Measurements from ENCODE around the gene RGL1.

RGL1 gene

DNA sequence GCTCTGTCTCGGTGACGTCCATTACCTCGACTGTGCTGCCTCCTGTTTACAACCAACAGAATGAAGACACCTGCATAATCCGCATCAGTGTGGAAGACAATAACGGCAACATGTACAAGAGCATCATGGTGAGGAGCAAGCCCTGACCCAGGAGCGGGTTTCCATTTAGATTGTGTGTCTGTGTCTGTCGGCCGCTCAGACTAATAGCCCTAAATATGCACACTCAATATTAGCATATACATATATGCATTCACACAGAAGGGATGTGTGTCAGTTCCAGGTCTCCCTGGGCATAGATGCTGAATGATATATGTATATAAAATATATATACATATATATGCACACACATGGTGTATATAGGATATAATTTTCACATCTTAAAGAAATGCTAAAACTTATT, 111.7 kb downstream of the RGL1 start:
- DNase-seq (ENCODE audit: low spot score), result no peak

DNA sequence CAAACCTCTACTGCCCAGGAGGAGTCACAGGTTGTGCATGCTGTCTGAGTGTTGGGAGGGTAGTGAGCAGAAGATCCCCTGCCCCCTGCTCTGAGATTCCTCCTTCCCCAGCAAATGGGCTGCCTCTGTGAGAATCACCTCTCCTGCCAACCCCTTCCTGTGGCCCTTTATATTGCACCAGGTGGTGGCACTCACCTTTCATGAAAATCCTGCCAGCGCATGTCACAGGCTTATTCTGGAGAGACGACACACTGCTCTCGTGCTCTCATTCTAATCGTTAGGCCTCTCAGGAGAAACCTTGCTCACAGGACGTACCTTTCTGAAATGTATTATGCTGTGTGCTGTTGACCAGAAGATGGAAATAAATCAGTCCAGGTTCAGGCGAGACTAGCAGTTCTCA, 113.7 kb downstream of the RGL1 start:
- DNase-seq (ENCODE audit: low spot score), result no peak

DNA sequence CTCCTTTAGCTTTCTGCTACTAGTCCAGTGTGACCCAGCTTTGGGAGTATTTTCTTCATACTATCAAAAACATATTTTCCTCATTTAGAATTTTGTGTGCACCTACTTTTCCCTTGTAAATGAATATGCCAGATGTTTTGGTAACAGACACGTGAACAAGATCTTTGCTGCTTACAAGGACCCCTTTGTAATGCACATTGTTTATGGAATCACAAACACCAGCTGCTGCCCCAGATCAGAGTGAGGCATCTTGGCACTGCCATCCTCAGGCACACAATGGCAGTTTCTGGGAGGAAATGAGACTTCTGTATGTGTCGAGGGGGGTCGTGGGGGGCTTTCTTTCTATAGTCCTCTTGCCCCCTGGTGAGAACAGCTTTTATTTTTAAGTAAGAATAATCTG, 115.7 kb downstream of the RGL1 start:
- no peak for DNase-seq (ENCODE audit: low spot score)

DNA sequence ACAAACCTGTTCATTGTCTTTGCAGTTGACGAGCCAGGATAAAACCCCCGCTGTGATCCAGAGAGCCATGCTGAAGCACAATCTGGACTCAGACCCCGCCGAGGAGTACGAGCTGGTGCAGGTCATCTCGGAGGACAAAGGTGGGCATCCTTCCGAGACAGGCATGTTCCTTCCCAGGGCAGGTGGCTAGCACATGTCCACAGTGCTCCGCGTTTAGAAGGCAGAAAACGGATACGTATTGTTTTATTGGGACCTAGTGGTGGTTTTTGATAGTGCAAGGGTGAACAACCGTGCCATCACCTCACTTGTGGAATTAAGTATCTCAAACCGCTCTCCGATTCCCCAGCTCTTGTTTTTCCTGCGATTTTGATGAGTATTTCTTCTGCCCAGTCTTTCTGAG, 117.3 kb downstream of the RGL1 start:
- no peak for DNase-seq (ENCODE audit: low spot score)

DNA sequence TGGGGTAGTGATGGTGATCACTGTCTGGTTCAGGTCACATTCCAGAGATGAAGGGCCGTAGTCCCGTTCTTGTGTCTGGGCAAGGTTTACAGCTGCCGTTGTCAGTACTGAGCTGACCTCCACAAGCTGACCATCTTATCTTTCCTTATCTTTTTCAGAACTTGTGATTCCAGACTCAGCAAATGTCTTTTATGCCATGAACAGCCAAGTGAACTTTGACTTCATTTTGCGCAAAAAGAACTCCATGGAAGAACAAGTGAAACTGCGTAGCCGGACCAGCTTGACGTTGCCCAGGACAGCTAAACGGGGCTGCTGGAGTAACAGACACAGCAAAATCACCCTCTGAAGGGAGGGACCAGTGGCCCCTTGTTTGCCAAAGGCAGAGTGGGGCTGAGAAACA, 121.0 kb downstream of the RGL1 start:
- no peak for DNase-seq (ENCODE audit: low spot score)

DNA sequence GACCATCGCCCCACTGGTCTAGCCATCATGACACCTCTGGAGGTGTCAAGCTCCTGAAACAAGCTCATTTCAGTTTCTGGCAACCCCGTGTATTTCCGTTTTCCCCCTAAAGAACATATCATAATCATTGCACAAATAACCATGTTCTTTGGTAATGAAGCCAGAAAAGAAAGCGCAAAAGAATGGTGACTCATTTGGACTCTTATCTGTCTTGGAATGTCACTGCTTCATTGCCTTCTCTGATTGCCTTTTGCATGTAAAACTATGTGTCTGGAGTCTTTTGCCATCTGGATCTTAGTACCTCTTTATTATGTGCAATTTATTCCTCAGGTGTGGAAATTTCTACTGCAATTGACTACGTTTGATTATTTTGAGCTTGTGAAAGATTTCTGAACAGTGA, 122.1 kb downstream of the RGL1 start:
- no peak for DNase-seq (ENCODE audit: low spot score)

DNA sequence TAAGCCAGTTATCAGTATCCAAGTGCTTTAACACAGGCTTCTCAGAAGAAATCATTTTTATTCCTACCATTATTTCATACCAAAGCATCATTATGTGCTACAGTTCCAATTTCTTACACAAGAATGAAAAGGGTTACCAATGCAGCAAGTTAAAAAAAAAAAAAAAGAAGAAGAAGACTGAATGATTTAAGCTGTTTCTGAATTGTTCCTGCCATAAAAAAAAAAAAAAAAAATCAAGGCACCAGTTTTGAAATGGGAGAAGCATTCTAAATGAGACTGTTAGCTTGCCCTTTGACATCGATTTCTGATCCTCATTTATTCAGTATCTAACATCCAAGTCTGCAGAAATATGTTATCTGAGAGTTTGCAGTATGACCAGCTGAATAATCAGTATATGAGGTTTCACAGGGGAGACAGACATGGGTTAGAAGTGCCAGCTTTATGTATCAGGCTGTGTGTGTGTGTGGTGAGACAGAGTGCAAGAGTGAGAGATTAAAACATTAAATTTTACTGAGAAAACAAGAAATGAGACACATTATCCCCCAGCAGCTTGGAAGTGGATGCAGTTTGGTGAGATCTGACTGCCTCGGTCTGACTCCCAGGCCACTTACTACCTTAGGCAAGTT, 126.8 kb downstream of the RGL1 start:
- no peak for DNase-seq (ENCODE audit: low spot score)

DNA sequence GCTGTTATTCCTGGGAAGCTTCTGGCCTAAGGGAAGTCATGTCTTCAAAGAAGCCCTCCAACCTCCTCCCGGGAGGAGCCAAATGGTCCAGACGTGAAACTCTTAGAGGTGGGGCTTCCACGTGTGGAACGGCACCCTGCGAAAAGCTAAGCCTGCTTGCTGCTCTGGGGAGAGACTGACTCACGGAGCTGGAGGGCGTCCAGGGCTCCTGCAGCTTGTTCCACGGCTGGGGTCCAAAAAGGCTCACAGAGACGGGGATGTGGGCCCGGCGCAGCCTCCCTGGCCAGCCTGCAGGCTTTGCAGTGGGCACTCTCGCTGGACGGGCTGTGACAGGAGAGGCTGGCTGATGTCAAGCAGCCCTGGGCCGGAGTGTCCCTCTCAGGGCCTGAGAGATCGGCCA, 127.5 kb downstream of the RGL1 start:
- DNase-seq (ENCODE audit: low spot score), result no peak

DNA sequence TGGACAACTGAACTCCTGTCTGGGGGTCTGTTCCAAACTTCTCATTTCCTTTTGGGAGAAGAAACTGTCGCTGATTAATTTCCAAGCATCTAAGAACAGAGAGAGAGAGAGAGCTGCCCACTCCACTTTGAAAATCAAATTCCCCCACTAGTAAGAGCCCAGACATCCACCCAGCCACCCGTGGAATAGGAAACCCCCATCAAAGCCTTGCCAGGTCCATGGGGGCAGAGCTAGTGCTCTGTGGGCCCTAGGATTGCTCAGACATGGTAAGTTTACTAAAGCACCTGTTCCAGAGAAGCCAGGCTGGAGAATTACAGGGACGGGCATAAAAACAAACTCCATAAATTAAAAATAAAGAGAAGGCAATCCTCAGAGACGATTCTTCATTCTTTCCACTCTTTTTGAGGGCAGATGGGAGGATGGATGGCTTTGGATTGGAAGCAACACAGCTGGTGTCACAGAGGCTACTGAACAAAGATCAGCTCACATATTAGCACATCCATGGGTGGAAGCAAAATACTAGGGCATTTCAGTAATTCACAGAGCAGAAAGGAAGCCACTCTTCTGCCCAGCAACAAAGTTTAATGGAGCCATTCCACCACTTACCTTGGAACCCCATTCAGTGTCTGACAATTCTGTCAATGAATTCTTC, 128.7 kb downstream of the RGL1 start:
- DNase-seq (ENCODE audit: low spot score), result no peak

DNA sequence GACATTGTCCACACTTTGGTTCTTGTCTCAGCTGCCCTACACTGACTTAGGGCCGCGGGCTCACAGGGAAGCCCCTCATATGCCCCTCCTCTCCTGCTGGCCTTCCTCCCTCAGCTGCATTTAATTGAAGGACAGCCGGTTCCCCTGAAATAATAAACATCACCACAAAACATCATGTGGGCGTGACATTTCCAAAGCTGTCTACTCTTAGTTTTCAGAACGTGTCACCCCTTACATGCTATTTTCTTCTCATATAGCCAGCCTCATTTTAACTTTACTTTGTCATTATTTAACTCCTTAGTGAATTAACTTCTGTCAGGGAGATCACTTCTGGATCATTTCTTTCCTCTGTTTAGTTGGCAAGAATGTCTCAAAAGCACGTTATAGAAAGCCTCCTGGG, 129.4 kb downstream of the RGL1 start:
- no peak for DNase-seq (ENCODE audit: low spot score)

DNA sequence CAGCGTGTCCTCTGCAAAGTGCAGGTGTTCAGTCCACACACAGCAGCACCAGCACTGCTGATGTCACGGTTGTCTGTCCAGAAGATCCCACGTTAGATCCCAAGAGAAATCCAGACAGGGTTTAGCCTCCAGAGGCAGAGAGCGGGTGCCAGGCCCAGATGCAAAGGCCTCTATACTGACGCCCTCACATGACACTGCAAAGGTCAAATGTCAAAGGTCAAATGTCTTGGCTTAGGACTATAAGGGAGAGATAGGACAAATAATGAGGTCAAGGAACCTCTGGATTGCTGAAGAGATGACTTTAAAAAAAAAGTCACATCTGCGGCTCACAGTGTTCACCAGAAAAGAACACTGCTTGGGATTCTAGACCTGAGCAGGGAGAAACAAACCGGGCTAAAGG, 131.1 kb downstream of the RGL1 start:
- DNase-seq (ENCODE audit: low spot score), result no peak

DNA sequence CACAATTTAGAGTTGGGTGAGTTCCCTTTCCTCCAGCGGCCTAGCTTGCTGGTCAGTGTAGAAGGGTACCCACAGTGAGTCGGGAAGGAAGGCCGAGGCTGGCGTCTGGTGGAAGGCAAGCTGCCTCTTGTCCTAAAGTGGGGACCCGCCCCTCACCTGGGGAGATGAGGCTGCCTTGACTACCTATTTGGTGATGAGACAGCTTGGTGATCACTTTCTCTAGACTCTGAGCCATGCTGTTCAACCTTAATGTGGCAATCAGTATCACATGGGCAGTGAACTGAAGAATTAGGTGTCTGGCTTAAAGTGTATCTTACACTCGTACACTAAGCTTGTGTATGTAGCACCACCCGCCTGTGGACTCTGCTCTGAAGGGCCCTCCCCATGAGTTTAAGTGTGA, 131.9 kb downstream of the RGL1 start:
- DNase-seq (ENCODE audit: low spot score), result no peak

DNA sequence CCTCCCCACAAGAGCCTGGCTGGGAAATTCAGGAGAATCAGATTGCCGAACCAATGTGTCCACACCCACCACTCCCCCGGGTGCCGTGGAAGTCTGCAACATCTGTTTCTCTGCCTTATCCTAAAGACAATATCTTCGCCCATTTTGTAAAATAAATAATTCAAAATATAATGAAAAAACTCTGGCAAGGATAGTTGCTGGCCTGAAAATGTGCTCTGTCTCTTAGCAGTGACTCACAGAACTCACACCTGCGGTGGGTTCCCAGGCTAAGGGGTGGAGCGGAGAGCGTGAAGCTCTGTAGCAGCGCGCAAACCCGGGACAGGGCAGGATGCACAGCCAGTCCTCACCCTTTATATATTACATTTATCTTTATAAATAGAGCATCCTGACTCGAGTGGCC, 132.7 kb downstream of the RGL1 start:
- DNase-seq (ENCODE audit: low spot score), result no peak

DNA sequence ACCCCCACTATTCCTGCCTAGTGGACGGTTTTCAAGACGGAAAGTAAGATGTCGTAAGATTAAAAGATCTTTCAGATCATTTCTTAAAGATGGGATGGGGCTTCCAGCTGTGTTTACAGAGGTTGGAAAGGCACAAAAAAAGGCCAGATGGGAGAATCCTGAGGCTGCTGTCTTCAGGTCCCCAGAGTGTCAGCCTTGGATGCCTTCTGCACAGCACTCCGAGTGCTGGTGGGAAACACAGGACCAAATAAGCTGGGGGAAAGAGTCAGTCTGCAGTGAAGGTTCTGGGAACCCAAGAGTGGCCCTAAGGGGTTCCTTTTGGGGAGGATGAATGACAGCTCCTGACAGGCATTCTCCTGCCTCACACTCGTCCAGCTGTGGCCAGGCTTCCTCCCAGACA, 136.1 kb downstream of the RGL1 start:
- DNase-seq (ENCODE audit: low spot score), result no peak

DNA sequence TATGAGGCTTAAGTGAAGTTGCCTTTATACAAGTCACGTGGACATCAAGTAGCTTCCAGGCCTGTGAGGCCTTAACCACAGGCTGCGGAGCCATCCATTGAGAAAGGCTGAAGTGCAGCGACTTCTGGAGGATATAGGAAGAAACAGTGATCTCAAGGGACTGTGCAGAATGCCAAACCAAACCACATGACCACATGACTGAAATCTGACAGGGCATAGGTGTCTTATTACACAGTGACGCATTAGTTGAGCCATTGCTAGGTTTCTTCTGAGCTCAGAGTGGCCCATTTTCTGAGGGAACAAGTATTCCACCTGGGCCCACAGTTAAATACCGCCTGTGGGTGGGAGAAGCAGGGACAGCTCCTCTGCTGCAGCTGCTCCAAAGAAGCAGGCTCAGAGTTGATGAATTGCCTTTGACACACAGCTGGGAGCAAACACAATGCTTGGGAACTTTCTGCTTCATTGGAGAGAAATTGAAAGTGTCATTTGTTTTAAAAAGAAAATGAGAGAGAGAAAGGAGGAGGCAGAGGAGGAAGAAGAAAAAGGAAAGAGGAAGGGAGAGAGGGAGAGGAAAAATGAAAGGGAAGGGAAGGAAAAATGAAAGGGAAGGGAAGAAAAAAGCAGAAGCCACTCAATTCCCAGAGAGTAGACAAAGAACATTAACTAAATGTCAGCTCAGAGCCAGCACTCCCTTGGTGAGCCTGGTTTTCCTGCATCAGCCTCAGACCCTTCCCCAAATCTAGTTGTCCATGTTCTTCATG, 138.2 kb downstream of the RGL1 start:
- DNase-seq (ENCODE audit: low spot score), result no peak

DNA sequence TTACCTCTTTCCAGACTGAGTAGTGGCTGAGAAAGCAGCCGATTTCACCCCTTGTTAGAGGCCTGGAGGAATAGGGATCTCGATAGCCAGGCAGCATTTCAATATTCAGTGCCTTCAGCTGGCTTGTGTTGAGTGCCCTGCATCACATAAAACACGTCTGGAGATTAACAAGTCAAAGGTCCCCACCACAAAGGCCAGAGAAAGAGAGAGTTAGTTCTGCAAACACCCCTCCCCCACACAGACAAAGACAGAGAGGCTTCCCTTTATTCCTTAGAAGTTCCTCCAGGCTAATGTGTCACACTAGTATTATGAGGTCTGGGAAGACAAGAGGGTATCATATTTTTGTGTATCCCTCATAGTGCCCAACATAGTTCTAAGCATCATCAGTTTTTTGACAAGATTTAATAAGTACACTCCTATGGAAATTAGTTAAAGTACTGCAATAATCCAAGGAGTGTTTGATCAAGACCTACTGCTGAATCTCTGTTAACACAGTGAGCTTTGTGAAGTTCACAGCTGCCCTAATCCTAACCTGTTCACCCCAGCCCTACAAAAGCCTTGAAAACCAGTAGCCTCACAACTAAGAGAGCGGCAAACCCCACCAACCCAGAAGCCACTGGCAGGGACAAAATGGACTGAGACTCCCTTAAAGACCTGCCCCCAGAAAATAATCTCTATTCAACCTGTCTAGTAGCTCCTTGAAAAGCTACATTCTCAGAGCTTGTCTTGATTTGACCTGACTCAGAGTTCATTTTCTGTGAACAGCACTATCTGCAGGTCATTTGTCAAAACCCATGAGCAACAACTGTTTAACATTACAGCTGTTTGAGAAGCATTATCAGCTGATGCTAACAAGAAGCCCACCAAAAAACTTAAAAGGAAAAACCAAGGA, 140.8 kb downstream of the RGL1 start:
- no peak for DNase-seq (ENCODE audit: low spot score)

DNA sequence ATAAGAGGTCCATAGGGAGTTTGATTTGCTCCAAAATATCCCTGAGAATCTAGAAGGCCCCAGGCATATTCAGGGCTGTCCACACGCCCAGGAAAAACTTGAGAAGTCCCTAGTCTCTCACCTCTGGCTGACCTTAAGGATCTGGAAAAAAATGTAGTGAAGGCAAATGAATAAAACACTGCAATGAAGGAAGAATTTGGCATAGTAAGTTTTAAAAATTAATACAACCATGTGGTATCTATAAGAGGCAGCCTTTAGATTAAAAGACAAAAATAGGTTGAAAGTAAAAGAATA, 141.3 kb downstream of the RGL1 start:
- DNase-seq (ENCODE audit: low spot score), result no peak

DNA sequence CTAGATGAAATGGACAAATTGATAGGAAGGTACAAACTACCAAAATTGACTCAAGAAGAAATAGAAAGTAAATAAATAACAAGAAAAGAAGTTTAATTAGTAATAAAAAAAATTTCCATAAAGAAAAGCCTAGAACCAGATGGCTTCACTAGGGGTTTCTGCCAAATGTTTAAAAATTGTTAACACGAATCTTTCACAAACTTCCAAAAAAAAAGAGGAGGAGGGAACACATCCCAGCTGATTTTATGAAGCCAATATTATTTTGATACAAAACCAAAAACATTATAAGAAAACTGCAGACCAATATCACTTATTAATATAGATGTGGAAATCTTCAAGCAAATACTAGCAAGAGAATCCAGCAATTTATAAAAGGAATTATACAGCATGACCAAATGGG, 143.1 kb downstream of the RGL1 start:
- DNase-seq (ENCODE audit: low spot score), result no peak

DNA sequence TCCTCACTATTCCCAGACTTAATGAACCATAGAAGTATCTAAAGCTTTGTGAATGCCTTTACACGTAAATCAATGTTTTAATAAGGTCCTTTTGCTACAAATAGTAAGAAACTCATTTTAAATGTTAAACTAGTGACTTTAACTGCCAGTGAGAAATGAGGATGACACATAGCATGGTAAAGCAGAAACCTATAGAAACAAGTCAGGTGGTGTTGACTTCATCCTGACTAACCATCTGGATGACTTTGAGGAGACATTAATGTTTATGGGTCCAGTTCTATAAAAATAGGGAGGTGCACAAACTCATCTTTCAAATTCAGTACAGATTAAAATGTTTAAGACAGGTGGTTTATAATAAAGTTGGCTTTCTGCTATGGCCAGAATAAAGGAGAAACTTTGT, 147.2 kb downstream of the RGL1 start:
- no peak for DNase-seq (ENCODE audit: low spot score)

DNA sequence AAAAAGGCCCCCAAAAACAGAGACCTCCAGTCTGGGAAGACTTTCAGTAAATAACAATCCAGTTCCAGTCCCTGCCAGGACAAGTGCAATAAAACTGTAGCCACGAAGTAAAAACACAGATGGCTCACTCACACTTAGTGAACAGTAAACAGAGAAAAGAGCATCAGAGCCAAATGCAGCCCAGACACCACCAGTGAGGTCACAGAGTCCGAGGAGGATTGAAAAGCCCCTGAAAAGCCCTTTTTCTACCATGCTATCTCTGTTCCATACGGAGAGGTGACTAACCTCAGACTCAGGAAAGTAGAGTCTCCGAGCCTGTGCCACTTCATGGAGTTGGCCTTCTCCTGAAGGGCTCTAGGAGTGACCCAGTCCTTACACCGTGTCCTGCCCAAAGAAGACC, 148.1 kb downstream of the RGL1 start:
- no peak for DNase-seq (ENCODE audit: low spot score)

DNA sequence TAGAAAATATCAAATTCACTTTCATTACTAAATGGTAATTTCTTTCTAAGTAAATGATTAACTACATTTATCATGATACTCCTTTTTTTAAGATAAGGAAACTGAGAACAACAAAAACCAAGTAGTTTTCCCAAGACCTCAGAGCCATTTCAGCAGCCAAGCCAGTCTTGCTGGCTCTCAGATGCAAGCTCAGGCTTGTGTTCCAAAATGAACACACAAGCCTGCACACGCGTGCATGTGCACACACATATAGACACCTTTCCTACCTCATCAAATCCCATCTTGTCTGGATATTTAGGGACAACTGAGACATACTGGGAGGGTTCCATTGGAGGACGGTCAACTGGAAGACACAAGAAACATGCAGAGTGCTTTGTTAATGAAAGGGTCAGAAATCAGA, 149.6 kb downstream of the RGL1 start:
- DNase-seq (ENCODE audit: low spot score), result no peak

DNA sequence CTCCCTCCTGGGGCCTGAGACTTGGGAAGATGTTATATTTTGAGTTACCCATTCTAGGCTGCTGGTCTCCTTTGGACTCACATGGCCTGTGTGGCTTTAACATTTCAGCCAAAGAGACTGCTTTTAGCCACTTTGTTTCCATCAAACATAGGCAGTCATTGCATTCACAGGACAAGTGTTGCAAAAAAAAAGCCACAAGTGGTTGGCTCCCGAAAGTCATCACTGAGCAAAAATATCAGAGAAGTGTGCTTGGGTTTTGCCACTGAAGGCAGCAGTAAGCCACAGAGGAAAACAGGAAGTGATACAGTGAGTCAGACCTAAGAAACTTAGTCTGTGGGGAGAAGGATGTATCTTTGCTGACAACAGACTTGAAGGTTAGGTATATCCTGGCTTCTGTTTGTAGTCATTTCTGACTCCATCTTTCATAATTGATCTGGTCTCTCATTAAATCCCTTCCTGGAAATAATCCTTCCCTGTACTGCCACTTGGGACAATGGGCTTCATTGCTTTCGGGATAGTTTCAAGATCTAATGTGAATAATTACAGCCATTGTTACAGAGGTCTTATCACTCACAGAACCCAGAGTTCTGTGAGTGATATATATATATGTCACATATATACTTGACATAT, 151.8 kb downstream of the RGL1 start:
- no peak for DNase-seq (ENCODE audit: low spot score)

Measured in HuH-7.5 (cell line).